GM12878 (cell line): ENCODE measurements around the gene PADI4. TPM values are rescaled to one million over a fixed set of nuclear protein-coding genes. Genes with fewer than 3 reads are reported as not detected.

Experiments
- ATAC-seq: fragments of 200-7000 bp; cut with Tn5 transposase; 3 replicates; pipeline ENCODE4 v1.9.1; 2020; ENCODE audit warnings: mild to moderate bottlenecking, moderate library complexity
- BruUV-seq: library from RNA; stranded (reverse); fragments of 400-500 nt; replicated peaks from 2 replicates; lab custom pipeline; 2021; lab: Mats Ljungman, UMichigan
- CTCF ChIA-PET: fragments of 300-600 bp; sonication (Branson Sonifier 250); formaldehyde crosslinking; extraction: SDS; loops from one replicate; lab custom pipeline; 2021; ENCODE audit warnings: inconsistent platforms; lab: Yijun Ruan, JAX
- POLR2A ChIA-PET: fragments of 350-600 bp; formaldehyde crosslinking; extraction: SDS; loops from one replicate; lab custom pipeline; 2021; ENCODE audit warnings: inconsistent platforms; lab: Charles Lee
- RAD21 ChIA-PET: fragments of 300-600 bp; sonication (Branson Sonifier 250); formaldehyde crosslinking; loops from one replicate; lab custom pipeline; 2023; ENCODE audit warnings: antibody characterized with exemption; ENCODE audit not compliant: unreplicated experiment; lab: Charles Lee
- SMC1A ChIA-PET: fragments of 300-600 bp; sonication (Branson Sonifier 250); formaldehyde crosslinking; loops from one replicate; lab custom pipeline; 2023; ENCODE audit not compliant: unreplicated experiment, uncharacterized antibody; lab: Charles Lee
- DNase-seq: peaks from one replicate; pipeline ENCODE4 v3.0.0-alpha.2; 2011; ENCODE audit warnings: low read depth, low spot score
- FAIRE-seq: peaks from 3 replicates; lab custom pipeline; 2011; peaks lifted over from hg19 to GRCh38; lab: Jason Lieb, UNC
- H2AFZ ChIP-seq: 2 replicates; pipeline ENCODE4 v1.6.0; 2011; ENCODE audit warnings: low read depth, low read length, control low read depth; ENCODE audit not compliant: control insufficient read depth
- H3K27ac ChIP-seq: 2 replicates; pipeline ENCODE4 v1.5.1; 2011; ENCODE audit warnings: control low read depth; ENCODE audit not compliant: control insufficient read depth, insufficient read depth
- H3K27me3 ChIP-seq, 2 experiments: replicated peaks in 1 of 2; 2 replicates each; pipeline versions ENCODE4 v1.6.0 to v1.6.1; 2011; ENCODE audit warnings: low read length in 1 of 2; ENCODE audit not compliant: control insufficient read depth in 2 of 2, insufficient read depth in 2 of 2
- H3K36me3 ChIP-seq, 2 experiments: 2 replicates each; pipeline ENCODE4 v1.5.1; 2011; ENCODE audit warnings: low read length in 1 of 2; ENCODE audit not compliant: control insufficient read depth in 2 of 2, insufficient read depth in 2 of 2
- H3K4me1 ChIP-seq: 2 replicates; pipeline ENCODE4 v1.6.1; 2011; ENCODE audit warnings: mild to moderate bottlenecking, low read length, moderate library complexity, mixed read lengths; ENCODE audit not compliant: control insufficient read depth, insufficient read depth
- H3K4me2 ChIP-seq: 2 replicates; pipeline ENCODE4 v1.6.0; 2011; ENCODE audit warnings: control low read depth; ENCODE audit not compliant: control insufficient read depth, insufficient read depth
- H3K4me3 ChIP-seq: fragments of 200-600 bp; sonication (generic); 2 replicates; pipeline ENCODE4 v1.5.1; 2016
- H3K79me2 ChIP-seq: 2 replicates; pipeline ENCODE4 v1.6.0; 2011; ENCODE audit warnings: low read length; ENCODE audit not compliant: control insufficient read depth, insufficient read depth
- H3K9ac ChIP-seq: 2 replicates; pipeline ENCODE4 v1.8.0; 2011; ENCODE audit warnings: low read length, control low read depth, mixed read lengths; ENCODE audit not compliant: control insufficient read depth, insufficient read depth
- H3K9me3 ChIP-seq: replicated peaks from 3 replicates; pipeline ENCODE4 v1.5.1; 2011; ENCODE audit warnings: mild to moderate bottlenecking, low read length; ENCODE audit not compliant: control insufficient read depth, insufficient read depth
- H4K20me1 ChIP-seq: 2 replicates; pipeline ENCODE4 v1.6.0; 2011; ENCODE audit not compliant: control insufficient read depth, insufficient read depth
- EZH2 ChIP-seq: IDR thresholded peaks from 2 replicates; pipeline ENCODE4 v1.6.1; 2012; ENCODE audit warnings: low read depth, mild to moderate bottlenecking, control low read depth, inconsistent platforms, low read length, borderline replicate concordance; ENCODE audit not compliant: control insufficient read depth
- GABPA ChIP-seq: IDR thresholded peaks from 2 replicates; pipeline ENCODE4 v1.6.1; 2014; ENCODE audit warnings: antibody characterized with exemption, low read depth, mild to moderate bottlenecking, inconsistent platforms
- PAX8 ChIP-seq: fragments of 450-650 bp; IDR thresholded peaks from 2 replicates; pipeline ENCODE4 v1.6.1; 2017; ENCODE audit warnings: mild to moderate bottlenecking, moderate library complexity
- SMC3 ChIP-seq: IDR thresholded peaks from 2 replicates; pipeline ENCODE4 v1.6.1; 2011; ENCODE audit warnings: low read length, improper control_type of control experiment, borderline replicate concordance
- SUPT20H ChIP-seq: IDR thresholded peaks from 2 replicates; pipeline ENCODE4 v1.6.1; 2011; ENCODE audit warnings: low read depth, mild to moderate bottlenecking, low read length, moderate library complexity, borderline replicate concordance; ENCODE audit not compliant: control insufficient read depth
- USF2 ChIP-seq: IDR thresholded peaks from 2 replicates; pipeline ENCODE4 v1.6.1; 2011; ENCODE audit warnings: low read depth, low read length, improper control_type of control experiment, borderline replicate concordance
- ZBED1 ChIP-seq: IDR thresholded peaks from 2 replicates; pipeline ENCODE4 v1.6.1; 2016; ENCODE audit warnings: borderline replicate concordance
- ZNF622 ChIP-seq: fragments of 450-650 bp; IDR thresholded peaks from 2 replicates; pipeline ENCODE4 v1.6.1; 2017; ENCODE audit warnings: mild to moderate bottlenecking, inconsistent platforms
- WGBS: methylation state at CpG from one replicate; pipeline ENCODE4 v1.1.6; 2016; ENCODE audit warnings: low lambda C conversion rate; ENCODE audit not compliant: insufficient replicate concordance, insufficient coverage; ENCODE audit errors: missing lambda C conversion rate; 5-methylcytosine and 5-hydroxymethylcytosine counted together
- in situ Hi-C: fragments of 300-500 bp; cut with MboI; formaldehyde crosslinking; loops from 9 replicates; pipeline ENCODE4 v1.14.3; 2018; ENCODE audit warnings: mixed read lengths
- intact Hi-C: fragments of 100-400 bp; cut with micrococcal nuclease; formaldehyde crosslinking; loops from one replicate; pipeline ENCODE4 v1.14.2; 2022; ENCODE audit not compliant: unreplicated experiment
- polyA plus RNA-seq, 11 experiments: library from polyadenylated mRNA; depleted of rRNA in 4 of 11; unstranded in 6 of 11; stranded (reverse) in 5 of 11; fragments of >200 nt; fragmentation: Nextera tagmentation in 4 of 11; fragmentation: Illumina TruSeq in 1 of 11; extraction: Ambion mirVana in 4 of 11; extraction: Trizol in 1 of 11; gene quantifications; 1 replicate in 1 of 11; 2 replicates in 10 of 11; pipeline versions ENCODE4 v1.2.1 to v1.2.3, GENCODE V29; 2011 to 2016; ENCODE audit warnings: inconsistent platforms in 2 of 11, missing spikeins in 2 of 11, low read depth in 1 of 11
- total RNA-seq, 4 experiments: library from RNA; depleted of rRNA in 3 of 4; stranded (reverse); fragments of >200 nt in 3 of 4; fragmentation: Illumina TruSeq in 1 of 4; extraction: Trizol in 1 of 4; gene quantifications; 2 replicates each; pipeline versions ENCODE4 v1.2.1 to v1.2.3, GENCODE V29; 2013 to 2021
- TF ChIP-seq, protein P1 (sequence below): IDR thresholded peaks from 2 replicates; pipeline ENCODE4 v1.6.1; 2012; ENCODE audit warnings: low read depth, low read length, improper control_type of control experiment
- TF ChIP-seq, protein P2 (sequence below): IDR thresholded peaks from 2 replicates; pipeline ENCODE4 v1.6.1; 2011; ENCODE audit warnings: borderline replicate concordance, low read depth, mild to moderate bottlenecking, moderate library complexity, low read length; ENCODE audit not compliant: insufficient read depth, poor library complexity, severe bottlenecking

The PADI4 gene
- total and polyA plus RNA-seq, 10 of the 15 experiments (the other 5 are each of a cell fraction or from before 2014, with no cell fraction given): 0.08 to 0.47 (median 0.15) TPM; not detected in 3

- TF ChIP-seq, protein P1, sequence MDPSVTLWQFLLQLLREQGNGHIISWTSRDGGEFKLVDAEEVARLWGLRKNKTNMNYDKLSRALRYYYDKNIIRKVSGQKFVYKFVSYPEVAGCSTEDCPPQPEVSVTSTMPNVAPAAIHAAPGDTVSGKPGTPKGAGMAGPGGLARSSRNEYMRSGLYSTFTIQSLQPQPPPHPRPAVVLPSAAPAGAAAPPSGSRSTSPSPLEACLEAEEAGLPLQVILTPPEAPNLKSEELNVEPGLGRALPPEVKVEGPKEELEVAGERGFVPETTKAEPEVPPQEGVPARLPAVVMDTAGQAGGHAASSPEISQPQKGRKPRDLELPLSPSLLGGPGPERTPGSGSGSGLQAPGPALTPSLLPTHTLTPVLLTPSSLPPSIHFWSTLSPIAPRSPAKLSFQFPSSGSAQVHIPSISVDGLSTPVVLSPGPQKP: no peak
- TF ChIP-seq SMC3: no peak
- TF ChIP-seq, protein P2, sequence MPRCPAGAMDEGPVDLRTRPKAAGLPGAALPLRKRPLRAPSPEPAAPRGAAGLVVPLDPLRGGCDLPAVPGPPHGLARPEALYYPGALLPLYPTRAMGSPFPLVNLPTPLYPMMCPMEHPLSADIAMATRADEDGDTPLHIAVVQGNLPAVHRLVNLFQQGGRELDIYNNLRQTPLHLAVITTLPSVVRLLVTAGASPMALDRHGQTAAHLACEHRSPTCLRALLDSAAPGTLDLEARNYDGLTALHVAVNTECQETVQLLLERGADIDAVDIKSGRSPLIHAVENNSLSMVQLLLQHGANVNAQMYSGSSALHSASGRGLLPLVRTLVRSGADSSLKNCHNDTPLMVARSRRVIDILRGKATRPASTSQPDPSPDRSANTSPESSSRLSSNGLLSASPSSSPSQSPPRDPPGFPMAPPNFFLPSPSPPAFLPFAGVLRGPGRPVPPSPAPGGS: no peak
- TF ChIP-seq EZH2: no peak
These were observed at the start of gene PADI4 (continued) for GRCh38 chr1:17307946-17308345.

DNA sequence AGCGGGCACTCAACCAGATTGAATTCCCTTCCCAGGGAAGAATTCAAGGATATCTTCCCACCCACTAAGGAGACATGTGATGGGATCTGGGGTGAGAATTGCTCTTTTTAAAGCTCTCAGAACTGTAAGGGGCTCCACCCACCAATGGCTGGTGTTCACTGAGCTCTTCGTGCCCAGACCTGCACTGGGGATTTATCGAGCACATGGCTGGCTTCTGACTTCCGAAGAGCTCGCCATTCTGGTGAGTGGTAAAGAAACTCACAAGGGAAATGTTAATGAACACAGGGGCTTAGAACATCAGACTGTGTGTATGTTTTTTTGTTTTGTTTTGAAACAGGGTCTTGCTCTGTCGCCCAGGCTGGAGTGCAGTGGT, 49.3 kb upstream of the PADI4 start:
- H3K79me2 ChIP-seq: no peaks in the 10 kb centered on the region
- in situ Hi-C loops: no loop called here
- intact Hi-C loops: no loop called here
- ChIA-PET RAD21 (no interaction called here), CTCF (interaction anchor here (1.8 kb wide), 1 partner anchor 133 kb away, joined by 6 read pairs; no protein-coding TSS in a partner anchor)
- H2AFZ ChIP-seq: no peak overlapping the region
- no peak overlapping the region for H3K4me3 ChIP-seq
- no peak for ATAC-seq
- H3K27ac ChIP-seq: no peak overlapping the region
- WGBS: 24% methylated on average over 6 of the region's 6 CpGs
- H3K27me3 ChIP-seq: no peaks in the 10 kb centered on the region
- TF ChIP-seq PAX8 (no peak), GABPA (no peak), SUPT20H (no peak), ZBED1 (no peak), USF2 (no peak), ZNF622 (no peak), SMC3 (no peak)
- TF ChIP-seq, all 136 proteins: peak for 0
- Histone ChIP-seq H3K9me3 (no peaks in the 10 kb centered on the region), H4K20me1 (no peaks in the 10 kb centered on the region), H3K4me2 (no peak overlapping the region), H3K4me1 (no peaks in the 10 kb centered on the region), H3K36me3 (no peaks in the 10 kb centered on the region), H3K9ac (no peak overlapping the region)
- ChIA-PET POLR2A (interaction anchor here (0.6 kb wide), 1 partner anchor 10 kb away, joined by 3 read pairs; the partner anchor contains the start of gene PADI3), SMC1A (interaction anchor here (0.8 kb wide), 1 partner anchor 14 kb away, joined by 3 read pairs; no protein-coding TSS in a partner anchor)
- BruUV-seq: no TSS peak
- FAIRE-seq (no peak), DNase-seq (no peak)
